Effector memory CD8-positive, alpha-beta T cell (primary cell): ENCODE data around the gene TULP1.

ENCODE experiments used
- ATAC-seq: fragments of 150-1000 bp; cut with Tn5 transposase; replicated peaks from 2 replicates; pipeline ENCODE4 v1.10.0; 2021; ENCODE audit warnings: mild to moderate bottlenecking, moderate library complexity
- DNase-seq, 3 experiments: peaks; one replicate each; pipeline ENCODE4 v3.0.0; 2021
- H3K27ac Mint-ChIP-seq, 2 donors: one replicate each; pipeline ENCODE4 v1.8.0; 2022; ENCODE audit warnings: mild to moderate bottlenecking in 2 of 2, mixed read lengths in 2 of 2, moderate library complexity in 2 of 2
- H3K27me3 Mint-ChIP-seq, 2 donors: one replicate each; pipeline ENCODE4 v1.8.0; 2022; ENCODE audit warnings: mixed read lengths in 2 of 2
- H3K36me3 Mint-ChIP-seq: one replicate; pipeline ENCODE4 v1.8.0; 2022; ENCODE audit warnings: mild to moderate bottlenecking, moderate library complexity, mixed read lengths; ENCODE audit not compliant: insufficient read depth
- H3K4me1 Mint-ChIP-seq, 2 donors: one replicate each; pipeline ENCODE4 v1.8.0; 2022; ENCODE audit warnings: low read depth in 2 of 2, mixed read lengths in 2 of 2
- H3K4me3 Mint-ChIP-seq, 2 donors: one replicate each; pipeline ENCODE4 v1.8.0; 2022; ENCODE audit warnings: mild to moderate bottlenecking in 2 of 2, mixed read lengths in 2 of 2, moderate library complexity in 2 of 2
- H3K9me3 Mint-ChIP-seq, 2 donors: one replicate each; pipeline ENCODE4 v1.8.0; 2022; ENCODE audit warnings: mixed read lengths in 2 of 2
- total RNA-seq, 9 experiments: gene quantifications; one replicate each; lab custom pipeline; 2026; lab: John Stamatoyannopoulos, UW

Gene TULP1
- total RNA-seq, result 0 to 0.10 (median 0) reads per million in 9 experiments

DNA sequence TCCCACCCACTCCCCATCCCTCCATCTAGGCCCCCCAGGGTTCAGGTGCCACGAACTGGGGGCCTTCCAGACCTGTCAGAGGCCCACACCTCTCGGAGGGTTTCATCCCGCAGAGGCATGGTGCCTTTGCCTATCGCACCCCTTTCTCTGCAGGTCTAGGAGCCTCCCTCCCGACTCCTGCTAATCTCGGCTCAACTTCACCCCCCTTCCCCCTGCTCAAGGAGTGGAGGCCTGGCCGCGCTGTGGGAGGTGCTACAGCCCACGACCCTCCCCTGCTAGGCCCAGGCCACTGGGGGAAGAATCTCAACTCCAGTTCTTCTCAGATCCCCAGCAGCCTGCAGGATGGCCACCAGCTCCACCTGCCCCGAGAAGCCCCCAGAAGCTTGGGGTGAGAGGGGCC is at the start of gene TULP1:
Gene TULP1 (minus strand): TSS at position 157 of the 400 bp plus-strand sequence. CDS start 38 bp downstream, at position 119.
- peak within 1 kb of the TSS in 1 of 2 donors; percentile 27 for H3K27ac Mint-ChIP-seq
- H3K4me1 Mint-ChIP-seq, result peaks cover 0 to 7% of the 10 kb centered on the region in 2 donors
- no peaks in the 10 kb centered on the region for H3K9me3 Mint-ChIP-seq
- no peak for ATAC-seq
- DNase-seq, result no peak
- peaks cover 10 to 57% of the 10 kb centered on the region in 2 donors for H3K27me3 Mint-ChIP-seq
- H3K36me3 Mint-ChIP-seq, result peaks cover 7% of the 10 kb centered on the region
- peak within 1 kb of the TSS in 1 of 2 donors; percentile 31 for H3K4me3 Mint-ChIP-seq

DNA sequence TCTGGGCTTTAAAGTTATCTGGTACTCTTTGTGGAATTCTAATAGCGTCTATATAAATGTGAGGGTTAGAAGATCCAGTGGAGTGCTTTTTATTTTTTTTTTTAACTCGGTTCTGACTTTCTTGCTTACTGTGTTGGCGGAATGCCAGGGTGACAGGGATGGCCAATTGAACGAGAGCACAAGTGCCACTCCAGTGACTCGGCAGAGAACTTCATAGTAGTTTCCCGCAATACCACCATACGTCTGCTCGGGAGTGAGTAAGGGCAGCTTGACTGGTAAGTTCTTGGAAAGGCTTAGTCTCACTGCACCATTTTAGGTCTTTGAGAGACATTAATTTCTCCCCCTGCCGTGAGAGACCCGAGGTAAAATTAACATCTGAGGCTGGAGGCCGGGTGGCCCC is 49.4 kb upstream of the TULP1 start:
- Mint-ChIP-seq H3K4me1 (no peaks in the 10 kb centered on the region), H3K4me3 (no peak overlapping the region), H3K36me3 (no peaks in the 10 kb centered on the region), H3K27ac (no peak overlapping the region), H3K9me3 (no peaks in the 10 kb centered on the region), H3K27me3 (peaks cover 25 to 31% of the 10 kb centered on the region in 2 donors)
- ATAC-seq (no peak), DNase-seq (no peak)

DNA sequence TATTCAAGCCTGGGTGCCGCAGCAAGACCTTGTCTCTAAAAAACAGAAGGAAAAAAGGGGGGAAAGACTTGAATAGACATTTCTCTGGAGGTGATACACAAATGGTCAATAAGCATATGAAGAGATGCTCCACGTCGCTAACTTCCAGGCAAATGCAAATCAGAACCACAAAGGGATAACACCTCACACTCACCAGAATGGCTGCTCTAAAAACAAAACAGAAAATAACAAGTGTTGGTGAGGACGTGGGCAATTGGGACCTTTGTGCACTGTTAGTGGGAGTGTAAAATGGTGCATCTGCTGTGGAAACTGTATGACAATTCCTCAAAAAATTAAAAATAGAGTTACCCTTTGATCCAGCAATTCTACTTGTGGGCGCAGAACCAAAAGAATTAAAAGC is 48.4 kb upstream of the TULP1 start:
- ATAC-seq, result no peak

DNA sequence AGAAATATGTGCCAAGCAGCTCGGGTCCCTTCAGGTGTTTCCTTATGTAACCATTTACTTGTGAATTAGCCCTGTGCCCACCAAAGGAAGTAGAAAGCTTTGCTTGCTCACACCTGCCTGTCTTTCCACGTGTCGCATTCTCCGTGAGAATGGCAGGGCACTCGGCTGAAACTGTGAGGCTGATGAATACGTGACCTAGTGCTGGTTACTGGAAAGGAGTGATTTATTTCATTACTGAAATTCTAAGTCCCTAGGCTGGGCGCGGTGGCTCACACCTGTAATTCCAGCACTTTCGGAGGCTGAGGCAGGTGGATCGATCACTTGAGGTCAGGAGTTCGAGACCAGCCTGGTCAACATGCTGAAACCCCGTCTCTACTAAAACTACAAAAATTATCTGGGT is 45.9 kb upstream of the TULP1 start:
- Mint-ChIP-seq H3K9me3 (no peaks in the 10 kb centered on the region), H3K27me3 (peaks cover 4 to 26% of the 10 kb centered on the region in 2 donors), H3K4me3 (no peak overlapping the region), H3K4me1 (no peaks in the 10 kb centered on the region), H3K27ac (no peak overlapping the region), H3K36me3 (no peaks in the 10 kb centered on the region)
- DNase-seq (no peak), ATAC-seq (no peak)

More for the DNA sequence above, 48.4 kb upstream of the TULP1 start:
- DNase-seq, result no peak
- Mint-ChIP-seq H3K9me3 (no peaks in the 10 kb centered on the region), H3K4me1 (no peaks in the 10 kb centered on the region), H3K27me3 (peaks cover 18 to 24% of the 10 kb centered on the region in 2 donors), H3K4me3 (no peak overlapping the region), H3K36me3 (no peaks in the 10 kb centered on the region), H3K27ac (no peak overlapping the region)

DNA sequence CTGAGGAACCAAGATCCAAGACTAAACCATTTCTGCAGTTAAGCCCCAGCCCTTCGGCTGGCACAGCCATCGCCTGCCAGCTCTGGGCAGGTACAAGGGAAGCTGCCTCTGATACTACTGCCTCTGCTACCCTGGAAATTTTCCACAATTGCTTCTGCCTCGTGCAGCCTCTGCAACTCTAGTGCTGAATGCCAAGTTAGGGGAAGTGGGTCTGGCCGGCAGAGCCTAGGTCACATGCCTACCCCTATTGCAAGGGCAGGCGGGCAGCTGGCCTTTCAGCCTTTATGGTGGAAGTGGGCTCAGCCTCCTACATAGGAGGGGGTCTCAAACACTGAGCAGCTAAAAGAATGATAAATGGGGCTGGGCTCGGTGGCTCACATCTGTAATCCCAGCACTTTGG is 44.5 kb upstream of the TULP1 start:
- no peak for ATAC-seq
- no peak for DNase-seq
- H3K27ac Mint-ChIP-seq, result no peak overlapping the region
- H3K4me3 Mint-ChIP-seq, result no peak overlapping the region
- H3K4me1 Mint-ChIP-seq, result no peaks in the 10 kb centered on the region
- H3K36me3 Mint-ChIP-seq, result no peaks in the 10 kb centered on the region
- no peaks in the 10 kb centered on the region for H3K9me3 Mint-ChIP-seq
- peaks cover 0 to 12% of the 10 kb centered on the region in 2 donors for H3K27me3 Mint-ChIP-seq

DNA sequence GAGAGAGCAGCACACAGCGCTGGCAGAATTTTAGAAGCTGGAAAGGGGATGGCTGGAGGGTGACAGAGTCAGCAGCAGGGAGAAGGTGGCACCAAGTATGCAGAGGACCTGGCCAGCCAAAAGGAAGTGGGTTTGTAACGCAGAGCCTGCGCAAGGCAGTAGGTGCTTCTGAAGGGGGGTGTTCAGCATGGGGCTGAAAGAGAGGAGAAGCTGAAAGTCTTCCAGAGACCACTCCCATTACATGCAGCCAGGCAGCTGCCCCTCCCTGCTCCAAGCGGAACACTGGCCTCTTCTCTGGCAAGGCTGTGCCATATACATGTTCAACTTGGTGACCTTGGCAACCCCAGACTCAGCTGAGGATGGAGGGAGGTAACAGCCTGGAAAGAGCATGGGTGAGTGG is 42.1 kb upstream of the TULP1 start:
- no peak for ATAC-seq
- H3K27ac Mint-ChIP-seq, result no peak overlapping the region
- H3K9me3 Mint-ChIP-seq, result peaks cover 0 to 2% of the 10 kb centered on the region in 2 donors
- H3K4me3 Mint-ChIP-seq, result no peak overlapping the region
- H3K4me1 Mint-ChIP-seq, result peaks cover 3% of the 10 kb centered on the region in 2 donors
- no peaks in the 10 kb centered on the region for H3K36me3 Mint-ChIP-seq
- H3K27me3 Mint-ChIP-seq, result peaks cover 0 to 11% of the 10 kb centered on the region in 2 donors
- DNase-seq, result no peak

DNA sequence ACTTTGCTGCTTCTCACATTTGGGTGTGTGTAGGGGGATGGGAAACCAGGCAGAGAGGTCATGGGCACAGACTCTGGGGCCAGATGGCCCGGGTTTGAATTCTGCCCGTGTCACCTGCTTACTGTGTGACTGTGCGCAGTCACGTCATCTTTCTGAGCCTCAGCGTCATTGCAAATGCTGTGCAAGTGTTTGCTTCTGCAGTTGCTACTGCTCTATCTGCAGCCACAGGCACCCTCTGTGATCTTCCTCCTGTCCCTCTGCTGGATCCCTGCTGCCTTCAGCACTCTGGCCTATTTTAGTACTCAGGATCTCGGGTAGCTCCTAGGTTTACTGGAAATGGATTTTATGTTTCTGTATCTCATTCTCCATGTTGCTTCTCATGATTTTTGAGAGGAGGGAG is 40.6 kb upstream of the TULP1 start:
- Mint-ChIP-seq H3K36me3 (no peaks in the 10 kb centered on the region), H3K27me3 (peaks cover 0 to 11% of the 10 kb centered on the region in 2 donors), H3K4me3 (no peak overlapping the region), H3K4me1 (peaks cover 3% of the 10 kb centered on the region in 2 donors), H3K27ac (no peak overlapping the region), H3K9me3 (peaks cover 0 to 2% of the 10 kb centered on the region in 2 donors)
- DNase-seq, result no peak
- no peak for ATAC-seq

DNA sequence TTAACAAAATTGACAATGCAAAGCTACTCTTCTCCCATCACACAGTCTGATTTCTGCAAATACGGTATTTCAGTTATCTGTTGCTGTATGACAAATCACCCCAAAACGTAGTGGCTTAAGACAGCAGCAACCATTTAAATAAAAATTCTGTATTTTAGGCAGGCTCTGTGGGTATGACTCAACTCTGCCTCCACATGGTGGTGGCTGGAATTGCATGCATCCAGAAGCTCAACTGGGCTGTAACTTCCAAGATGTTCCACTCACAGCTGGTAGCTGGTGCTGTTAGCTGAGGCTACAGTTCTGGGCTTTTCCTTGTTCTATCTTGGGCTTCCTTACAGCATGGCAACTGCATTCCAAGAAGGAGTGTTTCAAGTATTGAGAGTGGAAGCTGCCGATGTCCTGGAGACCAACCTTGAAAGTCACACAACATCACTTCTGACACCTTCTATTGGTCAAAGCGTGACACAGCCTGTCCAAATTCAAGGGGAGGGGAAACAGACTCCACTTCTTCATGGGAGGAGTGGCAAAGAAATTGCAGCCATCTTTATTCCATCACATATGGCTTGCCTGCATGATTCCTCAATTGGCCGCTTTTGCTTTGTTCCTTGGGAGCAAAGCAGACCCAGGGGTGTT is 39.7 kb upstream of the TULP1 start:
- DNase-seq (peak; percentile 60 to 67 (median 66)), ATAC-seq (peak; percentile 62)
- H3K4me1 Mint-ChIP-seq, result peaks cover 3% of the 10 kb centered on the region in 2 donors
- no peak overlapping the region for H3K4me3 Mint-ChIP-seq
- peaks cover 0 to 2% of the 10 kb centered on the region in 2 donors for H3K9me3 Mint-ChIP-seq
- H3K27ac Mint-ChIP-seq, result no peak overlapping the region
- no peaks in the 10 kb centered on the region for H3K36me3 Mint-ChIP-seq
- H3K27me3 Mint-ChIP-seq, result peaks cover 0 to 11% of the 10 kb centered on the region in 2 donors

DNA sequence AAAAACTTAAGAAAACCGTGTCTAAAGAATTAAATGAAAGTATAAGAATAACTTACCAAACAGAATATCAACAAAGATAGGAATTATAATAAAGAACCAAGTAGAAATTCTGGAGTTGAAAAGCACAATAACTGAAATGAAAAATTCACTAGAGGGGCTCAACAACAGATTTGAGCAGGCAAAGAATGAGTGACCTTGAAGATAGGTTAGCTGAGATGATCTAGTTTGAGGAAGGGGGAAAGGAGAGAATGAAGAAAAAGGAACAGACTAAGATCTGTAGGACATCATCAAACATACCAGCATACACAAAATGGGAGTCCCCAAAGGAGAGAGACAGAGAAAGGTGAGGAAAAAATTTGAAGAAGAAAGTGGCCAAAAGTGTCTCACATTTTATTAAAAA is 37.7 kb upstream of the TULP1 start:
- Mint-ChIP-seq H3K4me3 (no peak overlapping the region), H3K27ac (no peak overlapping the region), H3K27me3 (peaks cover 0 to 11% of the 10 kb centered on the region in 2 donors)

DNA sequence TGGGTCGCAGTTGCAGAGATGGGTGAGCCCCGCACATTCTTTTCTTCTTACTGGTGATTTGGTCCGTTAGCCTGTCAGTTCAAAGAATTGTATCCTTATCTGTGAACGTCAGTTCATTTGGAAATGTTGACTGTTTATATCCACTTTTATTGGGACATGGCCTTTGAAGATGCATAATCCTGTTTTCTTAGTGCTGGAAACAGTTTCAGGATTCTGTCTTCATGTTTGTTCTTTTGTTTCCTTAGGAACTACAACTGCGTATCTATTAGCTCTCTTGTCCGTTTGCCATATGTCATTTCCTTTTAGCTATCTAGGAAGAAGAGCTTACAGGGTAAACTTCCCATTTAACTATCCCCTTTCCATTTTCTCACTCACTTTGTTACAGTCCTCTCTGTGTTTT is 35.0 kb upstream of the TULP1 start:
- DNase-seq (no peak), ATAC-seq (no peak)
- Mint-ChIP-seq H3K4me3 (no peak overlapping the region), H3K27me3 (no peaks in the 10 kb centered on the region), H3K36me3 (no peaks in the 10 kb centered on the region), H3K9me3 (peaks cover 0 to 2% of the 10 kb centered on the region in 2 donors), H3K27ac (no peak overlapping the region), H3K4me1 (peaks cover 3 to 4% of the 10 kb centered on the region in 2 donors)

More for the DNA sequence above, 37.7 kb upstream of the TULP1 start:
- Mint-ChIP-seq H3K36me3 (no peaks in the 10 kb centered on the region), H3K4me1 (peaks cover 3% of the 10 kb centered on the region in 2 donors), H3K9me3 (peaks cover 0 to 2% of the 10 kb centered on the region in 2 donors)
- no peak for ATAC-seq
- DNase-seq, result no peak

DNA sequence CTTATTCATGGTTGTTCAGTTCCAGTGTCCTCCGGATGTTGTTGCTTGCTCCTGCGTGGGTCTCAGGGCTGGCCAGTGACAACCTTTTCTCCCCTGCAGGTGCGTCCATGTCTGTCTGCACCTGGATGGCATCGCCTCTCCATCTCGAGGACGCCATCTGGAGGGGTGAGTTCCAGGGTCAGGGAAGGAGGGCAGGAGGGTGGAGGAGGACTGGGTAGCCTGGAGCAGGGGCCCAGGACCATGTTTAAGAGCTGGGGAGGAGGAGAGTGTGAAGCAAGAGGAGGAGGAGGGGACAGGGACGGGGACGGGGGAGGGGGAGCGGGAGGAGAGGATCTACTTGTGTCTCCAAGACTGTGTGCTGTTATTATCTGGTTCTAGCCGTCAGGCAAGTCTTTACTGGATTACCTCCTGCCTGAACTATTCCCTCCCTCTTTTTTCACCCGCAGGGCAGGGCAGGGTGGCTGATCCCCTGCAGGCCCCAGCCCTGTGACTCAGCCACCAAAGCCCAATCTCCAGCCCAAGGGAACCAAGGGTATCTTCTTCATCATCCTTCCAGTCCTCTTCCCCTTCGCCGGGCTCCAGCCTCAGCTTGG is 32.2 kb upstream of the TULP1 start:
- Mint-ChIP-seq H3K27ac (no peak overlapping the region), H3K36me3 (no peaks in the 10 kb centered on the region), H3K4me3 (no peak overlapping the region), H3K4me1 (peaks cover 0 to 2% of the 10 kb centered on the region in 2 donors), H3K27me3 (no peaks in the 10 kb centered on the region), H3K9me3 (no peaks in the 10 kb centered on the region)
- DNase-seq (no peak), ATAC-seq (no peak)

DNA sequence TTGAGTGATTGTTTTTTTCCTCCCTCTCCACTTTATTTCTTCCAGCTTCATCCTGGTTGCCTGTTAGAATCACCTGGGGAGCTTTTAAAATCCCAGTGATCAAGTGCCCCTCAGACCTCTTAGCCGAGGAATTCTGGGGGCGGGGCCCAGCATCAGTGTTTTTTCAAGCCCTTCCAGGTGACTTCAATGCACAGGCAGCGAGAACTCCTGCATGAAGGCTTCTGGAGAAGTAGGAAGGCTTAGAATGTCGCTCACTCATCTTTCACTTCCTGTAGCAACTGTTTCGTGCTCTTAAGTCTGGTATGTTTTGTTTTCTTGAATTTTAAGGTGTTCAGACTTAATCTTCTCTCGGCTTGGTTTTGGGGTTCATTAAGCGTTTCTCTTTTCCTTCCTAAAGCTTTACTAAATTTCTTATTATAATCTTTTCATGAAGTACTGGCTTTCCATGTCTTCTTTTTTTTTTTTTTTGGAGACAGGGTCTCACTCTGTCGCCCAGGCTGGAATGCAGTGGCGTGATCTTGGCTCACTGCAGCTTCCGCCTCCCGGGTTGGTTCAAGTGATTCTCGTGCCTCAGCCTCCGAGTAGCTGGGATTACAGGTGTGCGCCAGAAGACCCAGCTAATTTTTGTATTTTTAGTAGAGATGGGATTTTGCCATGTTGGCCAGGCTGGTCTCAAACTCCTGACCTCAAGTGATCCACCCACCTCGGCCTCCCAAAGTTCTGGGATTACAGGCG is 30.9 kb upstream of the TULP1 start:
- Mint-ChIP-seq H3K36me3 (no peaks in the 10 kb centered on the region), H3K27ac (peak overlapping the region in 1 of 2 donors; percentile 69), H3K4me1 (peaks cover 0 to 2% of the 10 kb centered on the region in 2 donors), H3K27me3 (no peaks in the 10 kb centered on the region), H3K4me3 (no peak overlapping the region), H3K9me3 (no peaks in the 10 kb centered on the region)
- no peak for DNase-seq
- ATAC-seq, result no peak

DNA sequence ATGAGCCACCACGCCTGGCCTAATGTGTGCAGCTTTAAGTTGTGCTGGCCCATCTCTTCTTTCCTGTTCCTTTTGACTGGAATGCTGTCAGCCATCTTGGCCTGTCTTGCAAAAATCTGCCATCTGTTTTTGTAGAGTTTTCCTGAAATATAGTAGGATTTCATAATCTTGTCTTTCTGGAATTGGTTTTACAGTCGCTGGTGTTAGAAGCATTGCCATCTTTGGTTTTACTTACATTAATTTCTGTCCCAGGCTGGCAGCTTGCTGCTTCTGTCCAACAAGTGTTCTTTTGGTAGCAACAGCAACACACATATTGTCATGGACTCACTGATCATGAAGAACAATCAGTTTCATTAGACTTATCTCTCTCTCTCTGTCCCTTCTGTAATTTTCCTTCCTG is 29.1 kb upstream of the TULP1 start:
- H3K27me3 Mint-ChIP-seq, result no peaks in the 10 kb centered on the region
- H3K9me3 Mint-ChIP-seq, result no peaks in the 10 kb centered on the region
- no peak overlapping the region for H3K27ac Mint-ChIP-seq
- DNase-seq (no peak), ATAC-seq (no peak)
- H3K36me3 Mint-ChIP-seq, result no peaks in the 10 kb centered on the region
- no peak overlapping the region for H3K4me3 Mint-ChIP-seq
- H3K4me1 Mint-ChIP-seq, result peaks cover 0 to 2% of the 10 kb centered on the region in 2 donors
